Measurements from ENCODE around the gene FOSB. TPM values are rescaled to one million over a fixed set of nuclear protein-coding genes. Genes with fewer than 3 reads are reported as not detected.
"Not testable (repeated sequence)": the region's sequence is repeated elsewhere in the genome, so short reads cannot be mapped to it uniquely, and the experiment has no call there.

The FOSB gene
- total and polyA plus RNA-seq, 7 donors = 1.1 to 28.1 (median 11.0) TPM

GRCh38 chr19:45423589-45424190 lies 44.1 kb upstream of the FOSB start, which contains the start of gene ERCC1:
TSS of gene ERCC1 (minus strand) at chr19:45423917. CDS start at chr19:45423374, 543 bp downstream.
- Histone ChIP-seq H3K27me3 (no peaks in the 10 kb centered on the region), H3K4me1 (peaks cover 0 to 41% (median 23%) of the 10 kb centered on the region in 4 donors), H3K36me3 (peaks cover 0 to 26% (median 4%) of the 10 kb centered on the region in 4 donors), H3K4me3 (peak within 1 kb of the TSS; percentile 55 to 73 (median 61)), H3K27ac (peak within 1 kb of the TSS; percentile 80 to 92 (median 90)), H3K9me3 (no peaks in the 10 kb centered on the region)
- peak; percentile 98 for DNase-seq
- peak; percentile 28 to 73 for TF ChIP-seq POLR2A (IDR thresholded peaks at IDR 0.05)
- TF ChIP-seq POLR2AphosphoS5 (IDR thresholded peaks at IDR 0.05) = peak; percentile 39 to 82 (median 72)
- TF ChIP-seq EP300 (IDR thresholded peaks at IDR 0.05) = no peak
- no peak for TF ChIP-seq CTCF (IDR thresholded peaks at IDR 0.05)
- intact Hi-C loops (cut with DNase I) = loop anchor here (2.0 to 10.0 kb wide), 2 partner anchors 17 to 271 kb away; partner anchors contain the start of genes POLR1G, QPCTL and SNRPD2
- 1% methylated on average over 37 of the region's 37 CpGs for WGBS, 2 donors

GRCh38 chr19:45424191-45425058 lies 43.4 kb upstream of the FOSB start:
- Histone ChIP-seq H3K27ac (peak overlapping the region; percentile 80 to 92 (median 90)), H3K4me3 (peak overlapping the region; percentile 55 to 73 (median 61)), H3K9me3 (no peaks in the 10 kb centered on the region), H3K4me1 (peaks cover 0 to 48% (median 30%) of the 10 kb centered on the region in 4 donors), H3K27me3 (no peaks in the 10 kb centered on the region), H3K36me3 (peaks cover 0 to 18% (median 3%) of the 10 kb centered on the region in 4 donors)
- no peak for TF ChIP-seq CTCF (IDR thresholded peaks at IDR 0.05)
- peak; percentile 18 to 69 (median 20) for TF ChIP-seq POLR2AphosphoS5 (IDR thresholded peaks at IDR 0.05)
- TF ChIP-seq EP300 (IDR thresholded peaks at IDR 0.05) = peak in 1 of 4 donors; percentile 35
- WGBS, 2 donors = 7 to 22% methylated on average over 24 of the region's 24 CpGs
- intact Hi-C loops (cut with DNase I) = loop anchor here (5.0 to 10.0 kb wide), 2 partner anchors 218 to 270 kb away; partner anchors contain the start of genes QPCTL and SNRPD2
- DNase-seq = peak; percentile 82

- Histone ChIP-seq H3K36me3 (no peaks in the 10 kb centered on the region), H3K4me3 (peak overlapping the region; percentile 27 to 59 (median 48)), H3K27me3 (no peaks in the 10 kb centered on the region), H3K9me3 (no peaks in the 10 kb centered on the region), H3K27ac (peak overlapping the region; percentile 69 to 89 (median 85)), H3K4me1 (peaks cover 0 to 25% (median 23%) of the 10 kb centered on the region in 4 donors)
- TF ChIP-seq POLR2A (IDR thresholded peaks at IDR 0.05) = no peak
- peak in 3 of 4 experiments; percentile 9 to 30 (median 29) for TF ChIP-seq CTCF (IDR thresholded peaks at IDR 0.05)
- peak in 3 of 4 donors; percentile 11 to 68 (median 30) for TF ChIP-seq POLR2AphosphoS5 (IDR thresholded peaks at IDR 0.05)
- TF ChIP-seq EP300 (IDR thresholded peaks at IDR 0.05) = peak in 1 of 4 donors; percentile 19
- intact Hi-C loops (cut with DNase I) = loop anchor here (5.0 to 10.0 kb wide), 2 partner anchors 214 to 266 kb away; partner anchors contain the start of genes QPCTL and SNRPD2
- WGBS, 2 donors = 2 to 3% methylated on average over 73 of the region's 73 CpGs
- peak; percentile 84 for DNase-seq
Measured at GRCh38 chr19:45428384-45429231, 39.2 kb upstream of the FOSB start.

- intact Hi-C loops (cut with DNase I) = loop anchor here (5.0 to 10.0 kb wide), 3 partner anchors 155 to 265 kb away; partner anchors contain the start of genes OPA3, QPCTL and SNRPD2
- Histone ChIP-seq H3K27ac (peak overlapping the region in 3 of 4 donors; percentile 83 to 89 (median 87)), H3K4me1 (peaks cover 0 to 17% (median 14%) of the 10 kb centered on the region in 4 donors)
- DNase-seq, H3K4me3 ChIP-seq, H3K9me3 ChIP-seq, H3K36me3 ChIP-seq, H3K27me3 ChIP-seq: not testable (repeated sequence)
- 43 to 79% methylated on average over 11 of the region's 11 CpGs for WGBS, 2 donors
Measured at GRCh38 chr19:45429896-45430295, 37.9 kb upstream of the FOSB start.

GRCh38 chr19:45431008-45431407 lies 36.8 kb upstream of the FOSB start:
- H3K9me3 ChIP-seq, H3K4me3 ChIP-seq, H3K27me3 ChIP-seq, DNase-seq, H3K36me3 ChIP-seq, H3K27ac ChIP-seq: not testable (repeated sequence)
- intact Hi-C loops (cut with DNase I) = loop anchor here (10.0 kb wide), 1 partner anchor 154 kb away; the partner anchor contains the start of gene OPA3
- H3K4me1 ChIP-seq = peaks cover 0 to 17% (median 14%) of the 10 kb centered on the region in 4 donors
- 54 to 57% methylated on average over 9 of the region's 9 CpGs for WGBS, 2 donors

GRCh38 chr19:45432543-45432942 lies 35.3 kb upstream of the FOSB start:
- intact Hi-C loops (cut with DNase I) = loop anchor here (10.0 kb wide), 1 partner anchor 152 kb away; the partner anchor contains the start of gene OPA3
- H3K27ac ChIP-seq = not testable (repeated sequence)
- 83 to 92% methylated on average over 8 of the region's 8 CpGs for WGBS, 2 donors

More at GRCh38 chr19:45432543-45432942, 35.3 kb upstream of the FOSB start:
- H3K4me1 ChIP-seq = peaks cover 0 to 17% (median 14%) of the 10 kb centered on the region in 4 donors
- not testable (repeated sequence) for H3K4me3 ChIP-seq, H3K9me3 ChIP-seq, DNase-seq, H3K27me3 ChIP-seq, H3K36me3 ChIP-seq

Data from sigmoid colon (tissue), 7 donors.